Prostate gland (tissue), 2 donors: ENCODE data around the gene PRKAR1B. TPM values are rescaled to one million over a fixed set of nuclear protein-coding genes. Genes with fewer than 3 reads are reported as not detected.

ENCODE experiments used
- DNase-seq: peaks from one replicate; pipeline ENCODE4 v3.0.0-alpha.2; 2019; ENCODE audit warnings: low spot score
- H3K27ac ChIP-seq, 2 donors: fragments of 200-600 bp; sonication (generic); 2 replicates each; pipeline ENCODE4 v1.5.1; 2017 to 2019
- H3K27me3 ChIP-seq: fragments of 200-600 bp; sonication (generic); replicated peaks from 2 replicates; pipeline ENCODE4 v1.5.1; 2019; ENCODE audit not compliant: insufficient read depth
- H3K36me3 ChIP-seq, 2 donors: fragments of 200-600 bp; sonication (generic); 1 replicate in 1 of 2; 2 replicates in 1 of 2; pipeline versions ENCODE4 v1.5.1 to v1.8.1; 2017 to 2019
- H3K4me1 ChIP-seq: fragments of 200-600 bp; sonication (generic); replicated peaks from 2 replicates; pipeline ENCODE4 v1.5.1; 2019
- H3K4me3 ChIP-seq, 2 donors: fragments of 200-600 bp; sonication (generic); 2 replicates each; pipeline ENCODE4 v1.5.1; 2017 to 2019
- H3K9me3 ChIP-seq: fragments of 200-600 bp; sonication (generic); 2 replicates; pipeline ENCODE4 v1.5.1; 2017
- CTCF ChIP-seq, 4 experiments: fragments of 200-600 bp in 2 of 4; fragments of 450-650 bp in 2 of 4; sonication (generic) in 2 of 4; IDR thresholded peaks; 1 replicate in 3 of 4; 2 replicates in 1 of 4; pipeline ENCODE4 v1.5.1; 2016 to 2019; ENCODE audit warnings: antibody characterized with exemption in 4 of 4, mild to moderate bottlenecking in 2 of 4, moderate library complexity in 2 of 4
- POLR2A ChIP-seq: fragments of 450-650 bp; IDR thresholded peaks from one replicate; pipeline ENCODE4 v1.6.1; 2016; ENCODE audit warnings: antibody characterized with exemption, mild to moderate bottlenecking
- POLR2AphosphoS5 ChIP-seq: sonication (generic); formaldehyde crosslinking; IDR thresholded peaks from one replicate; pipeline ENCODE4 v1.6.1; 2017; ENCODE audit warnings: antibody characterized with exemption
- WGBS: methylation state at CpG from one replicate; pipeline ENCODE4 v1.1.5; 2018; 5-methylcytosine and 5-hydroxymethylcytosine counted together
- intact Hi-C: fragments of 100-400 bp; cut with DNase I; formaldehyde crosslinking; loops from one replicate; pipeline ENCODE4 v1.14.2; 2022
- total RNA-seq, 2 donors: library from RNA; depleted of rRNA; stranded (reverse); fragments of >200 nt; gene quantifications; one replicate each; pipeline ENCODE4 v1.1.0, GENCODE V29; 2016

PRKAR1B gene
- total RNA-seq, 2 donors from 2014 or later = 20.2 to 44.8 TPM

GRCh38 chr7:566100-566499 lies 161.0 kb downstream of the PRKAR1B start:
- no peak overlapping the region for H3K4me3 ChIP-seq
- TF ChIP-seq POLR2A (no peak), CTCF (IDR thresholded peaks at IDR 0.05) (no peak), POLR2AphosphoS5 (no peak)
- H3K27me3 ChIP-seq = no peaks in the 10 kb centered on the region
- no peaks in the 10 kb centered on the region for H3K4me1 ChIP-seq
- intact Hi-C loops = no loop called here
- DNase-seq = no peak
- H3K36me3 ChIP-seq = no peaks in the 10 kb centered on the region
- WGBS = 94% methylated on average over 1 of the region's 1 CpG
- H3K9me3 ChIP-seq = no peaks in the 10 kb centered on the region
- H3K27ac ChIP-seq = no peak overlapping the region

- intact Hi-C loops = no loop called here
- WGBS = 87% methylated on average over 24 of the region's 26 CpGs
- TF ChIP-seq POLR2AphosphoS5 (no peak), CTCF (IDR thresholded peaks at IDR 0.05) (no peak)
Observed at GRCh38 chr7:564176-564865, 162.8 kb downstream of the PRKAR1B start.

GRCh38 chr7:563629-564170 lies 163.4 kb downstream of the PRKAR1B start:
- H3K9me3 ChIP-seq = no peaks in the 10 kb centered on the region
- intact Hi-C loops = no loop called here
- no peaks in the 10 kb centered on the region for H3K4me1 ChIP-seq
- no peak overlapping the region for H3K4me3 ChIP-seq
- no peaks in the 10 kb centered on the region for H3K36me3 ChIP-seq
- no peak overlapping the region for H3K27ac ChIP-seq
- no peaks in the 10 kb centered on the region for H3K27me3 ChIP-seq
- no peak for TF ChIP-seq CTCF (IDR thresholded peaks at IDR 0.05)
- no peak for TF ChIP-seq POLR2A
- DNase-seq = no peak
- 89% methylated on average over 11 of the region's 11 CpGs for WGBS

More at GRCh38 chr7:564176-564865, 162.8 kb downstream of the PRKAR1B start:
- no peaks in the 10 kb centered on the region for H3K9me3 ChIP-seq
- H3K27ac ChIP-seq = no peak overlapping the region
- no peaks in the 10 kb centered on the region for H3K36me3 ChIP-seq
- no peak for DNase-seq
- no peak overlapping the region for H3K4me3 ChIP-seq
- no peaks in the 10 kb centered on the region for H3K27me3 ChIP-seq
- no peaks in the 10 kb centered on the region for H3K4me1 ChIP-seq

GRCh38 chr7:562789-563628 lies 164.1 kb downstream of the PRKAR1B start:
- no peaks in the 10 kb centered on the region for H3K4me1 ChIP-seq
- intact Hi-C loops = no loop called here
- no peaks in the 10 kb centered on the region for H3K36me3 ChIP-seq
- no peak for TF ChIP-seq POLR2AphosphoS5
- no peak for TF ChIP-seq POLR2A
- TF ChIP-seq CTCF (IDR thresholded peaks at IDR 0.05) = no peak
- WGBS = 92% methylated on average over 17 of the region's 17 CpGs
- no peaks in the 10 kb centered on the region for H3K9me3 ChIP-seq
- H3K27me3 ChIP-seq = no peaks in the 10 kb centered on the region
- H3K4me3 ChIP-seq = no peak overlapping the region
- no peak overlapping the region for H3K27ac ChIP-seq
- DNase-seq = no peak

- no peaks in the 10 kb centered on the region for H3K36me3 ChIP-seq
- intact Hi-C loops = no loop called here
- H3K9me3 ChIP-seq = no peaks in the 10 kb centered on the region
- no peak overlapping the region for H3K27ac ChIP-seq
- no peaks in the 10 kb centered on the region for H3K27me3 ChIP-seq
- DNase-seq = no peak
- 95% methylated on average over 7 of the region's 7 CpGs for WGBS
- TF ChIP-seq POLR2AphosphoS5 (no peak), POLR2A (no peak), CTCF (IDR thresholded peaks at IDR 0.05) (no peak)
- H3K4me3 ChIP-seq = no peak overlapping the region
- no peaks in the 10 kb centered on the region for H3K4me1 ChIP-seq
Observed at GRCh38 chr7:562374-562675, 164.8 kb downstream of the PRKAR1B start.
